Measurements from ENCODE around the gene NRSN1. TPM values are rescaled to one million over a fixed set of nuclear protein-coding genes. Genes with fewer than 3 reads are reported as not detected.

Gene NRSN1
- not detected for total RNA-seq

- Histone ChIP-seq H3K9me3 (no peaks in the 10 kb centered on the region), H3K27me3 (no peaks in the 10 kb centered on the region), H3K4me3 (no peak within 1 kb of the TSS), H3K4me1 (peaks cover 0 to 5% (median 0%) of the 10 kb centered on the region in 4 donors), H3K27ac (no peak within 1 kb of the TSS), H3K36me3 (no peaks in the 10 kb centered on the region)
- DNase-seq: no peak
- TF ChIP-seq CTCF (IDR thresholded peaks at IDR 0.05) (no peak), POLR2A (IDR thresholded peaks at IDR 0.05) (no peak)
Observed at GRCh38 chr6:24125980-24126379, at the start of gene NRSN1. NRSN1 (plus strand) TSS chr6:24126215; CDS start chr6:24134328, 8,113 bp downstream.

GRCh38 chr6:24078200-24078599 is 47.8 kb upstream of the NRSN1 start:
- Histone ChIP-seq H3K4me1 (no peaks in the 10 kb centered on the region), H3K27me3 (no peaks in the 10 kb centered on the region)
- TF ChIP-seq POLR2A (IDR thresholded peaks at IDR 0.05) (no peak), CTCF (IDR thresholded peaks at IDR 0.05) (no peak)

GRCh38 chr6:24079076-24079475 is 46.9 kb upstream of the NRSN1 start:
- TF ChIP-seq POLR2A (IDR thresholded peaks at IDR 0.05) (no peak), CTCF (IDR thresholded peaks at IDR 0.05) (no peak)
- no peak overlapping the region for H3K27ac ChIP-seq
- H3K36me3 ChIP-seq: no peaks in the 10 kb centered on the region
- H3K4me1 ChIP-seq: no peaks in the 10 kb centered on the region
- H3K9me3 ChIP-seq: no peaks in the 10 kb centered on the region
- no peak for DNase-seq
- no peaks in the 10 kb centered on the region for H3K27me3 ChIP-seq
- H3K4me3 ChIP-seq: no peak overlapping the region

More at GRCh38 chr6:24078200-24078599, 47.8 kb upstream of the NRSN1 start:
- H3K36me3 ChIP-seq: no peaks in the 10 kb centered on the region
- H3K27ac ChIP-seq: no peak overlapping the region
- DNase-seq: no peak
- no peak overlapping the region for H3K4me3 ChIP-seq
- H3K9me3 ChIP-seq: no peaks in the 10 kb centered on the region

GRCh38 chr6:24080711-24081110 is 45.3 kb upstream of the NRSN1 start:
- DNase-seq: no peak
- Histone ChIP-seq H3K9me3 (no peaks in the 10 kb centered on the region), H3K36me3 (no peaks in the 10 kb centered on the region), H3K4me1 (no peaks in the 10 kb centered on the region), H3K27me3 (no peaks in the 10 kb centered on the region), H3K27ac (no peak overlapping the region), H3K4me3 (no peak overlapping the region)
- TF ChIP-seq POLR2A (IDR thresholded peaks at IDR 0.05) (no peak), CTCF (IDR thresholded peaks at IDR 0.05) (no peak)

- no peak for DNase-seq
- Histone ChIP-seq H3K27me3 (no peaks in the 10 kb centered on the region), H3K9me3 (no peaks in the 10 kb centered on the region), H3K36me3 (no peaks in the 10 kb centered on the region), H3K4me1 (no peaks in the 10 kb centered on the region), H3K27ac (no peak overlapping the region), H3K4me3 (no peak overlapping the region)
- TF ChIP-seq CTCF (IDR thresholded peaks at IDR 0.05) (no peak), POLR2A (IDR thresholded peaks at IDR 0.05) (no peak)
Observed at GRCh38 chr6:24089736-24090135, 36.3 kb upstream of the NRSN1 start.

- Histone ChIP-seq H3K27ac (no peak overlapping the region), H3K9me3 (no peaks in the 10 kb centered on the region), H3K4me3 (no peak overlapping the region), H3K36me3 (no peaks in the 10 kb centered on the region), H3K4me1 (no peaks in the 10 kb centered on the region), H3K27me3 (no peaks in the 10 kb centered on the region)
- no peak for DNase-seq
- no peak for TF ChIP-seq POLR2A (IDR thresholded peaks at IDR 0.05)
- TF ChIP-seq CTCF (IDR thresholded peaks at IDR 0.05): no peak
Observed at GRCh38 chr6:24092407-24092806, 33.6 kb upstream of the NRSN1 start.

All from Peyer's patch (tissue), 4 donors.